ENCODE data around the gene CAP2.

GRCh38 chr6:17431581-17431980 is 38.2 kb downstream of the CAP2 start:
- TF ChIP-seq POLR2AphosphoS5 (IDR thresholded peaks at IDR 0.05; ENCODE audit: low read depth) (no peak), CTCF (conservative IDR thresholded peaks at IDR 0.05; ENCODE audit: low read depth in 2 of 2) (no peak)

All from GM23338 (cell line).